Right kidney (tissue), 1 donor: ENCODE data around the gene SYT13.

ENCODE experiments used
- DNase-seq: peaks from one replicate; pipeline ENCODE4 v3.0.0-alpha.2; 2016

The SYT13 gene

DNA sequence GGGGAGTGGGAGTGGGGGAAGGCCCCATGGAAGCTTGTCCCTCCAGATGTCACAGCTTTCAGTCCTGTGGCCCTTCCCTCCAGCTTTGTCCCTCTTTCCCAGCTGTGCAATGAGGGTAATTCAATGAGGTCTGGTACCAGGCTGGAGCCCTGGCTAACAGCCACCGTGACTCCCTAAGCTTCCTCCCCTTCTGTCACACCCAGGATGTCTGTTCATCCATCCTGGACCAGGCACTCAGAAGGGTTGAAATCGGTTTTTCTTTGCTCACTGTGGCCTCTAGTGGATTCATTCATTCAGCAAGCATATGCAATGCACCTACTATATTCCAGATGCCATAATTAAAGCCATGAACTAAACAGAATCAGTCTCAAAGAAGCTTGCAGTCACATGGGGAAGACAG lies 38.7 kb downstream of the SYT13 start:
- DNase-seq = no peak

DNA sequence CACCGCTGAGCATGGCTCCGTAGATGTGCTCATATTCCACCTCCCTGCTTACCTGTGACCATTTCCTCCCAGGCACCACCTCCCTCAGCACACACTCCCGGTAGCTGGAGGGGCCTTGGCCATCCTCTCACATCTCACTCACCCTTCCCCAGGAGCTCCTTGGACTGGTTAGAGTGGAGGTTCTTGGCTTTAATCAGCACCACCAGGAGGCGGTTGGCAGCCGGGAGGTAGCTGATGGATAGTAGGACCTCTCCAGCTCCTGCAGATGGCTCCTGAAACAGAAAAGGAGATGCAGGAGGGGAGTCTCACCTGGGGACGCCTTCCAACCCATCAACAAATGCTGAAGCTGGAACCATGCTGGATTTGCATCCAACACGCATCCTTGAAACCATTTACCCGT lies 39.9 kb downstream of the SYT13 start:
- no peak for DNase-seq

DNA sequence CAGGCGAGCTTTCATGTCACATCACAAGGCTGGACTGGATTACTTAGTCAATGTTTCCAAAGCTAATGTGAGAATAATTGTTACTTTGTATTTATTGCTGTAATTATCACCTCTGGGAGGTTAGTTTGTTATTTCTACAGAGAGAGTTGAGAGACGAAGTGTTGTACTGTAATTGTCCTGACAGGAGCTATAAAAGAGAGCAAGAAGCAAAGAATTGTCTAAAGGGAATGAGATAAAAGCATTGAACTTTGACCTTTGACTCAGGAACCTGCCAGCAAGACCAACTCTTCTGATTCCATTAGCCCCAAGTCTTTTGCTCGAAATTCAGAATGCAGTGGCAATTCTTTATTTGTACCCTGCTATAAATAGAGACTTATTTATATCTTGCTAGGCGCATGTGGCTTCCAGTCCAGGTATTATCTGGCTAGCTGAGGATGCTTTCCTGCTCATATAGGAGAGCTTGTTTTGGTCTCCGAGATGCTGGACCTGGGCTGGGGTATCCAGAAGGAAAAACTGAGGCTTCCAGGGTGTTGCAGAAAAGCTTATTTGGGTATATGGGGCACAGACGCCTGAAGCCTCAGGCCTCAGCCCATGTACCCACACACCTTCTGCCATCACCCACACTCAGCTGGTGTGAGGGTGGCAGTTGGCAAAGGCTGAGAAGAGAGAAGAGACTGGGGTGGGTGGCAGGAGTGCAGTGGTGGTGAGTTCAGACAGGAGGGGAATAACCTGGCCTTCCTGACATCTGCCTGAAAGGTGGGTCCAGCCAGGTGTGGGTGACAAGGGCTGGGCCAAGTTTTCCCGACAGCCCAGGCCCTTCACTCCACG lies 40.7 kb downstream of the SYT13 start:
- DNase-seq = no peak

DNA sequence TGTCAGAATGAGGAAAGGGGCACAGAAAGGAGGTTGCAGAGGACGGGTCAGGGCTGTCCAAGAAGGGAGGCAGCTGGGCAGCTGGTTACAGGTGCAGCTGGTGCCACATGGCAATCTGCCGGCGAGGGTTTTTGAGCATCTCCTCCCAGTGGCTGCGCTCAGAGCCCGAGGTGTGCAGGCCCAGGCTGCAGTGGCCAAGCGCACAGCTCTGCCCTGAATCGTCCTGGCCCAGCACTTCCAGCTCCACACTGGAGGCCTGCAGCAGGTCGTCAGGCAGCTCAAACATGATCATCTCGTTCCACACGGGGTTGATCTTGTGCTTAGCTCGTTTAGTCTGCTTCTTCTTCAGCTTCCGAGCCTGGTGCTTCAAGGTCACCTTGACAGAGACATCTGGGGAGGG lies 42.2 kb downstream of the SYT13 start:
- no peak for DNase-seq

DNA sequence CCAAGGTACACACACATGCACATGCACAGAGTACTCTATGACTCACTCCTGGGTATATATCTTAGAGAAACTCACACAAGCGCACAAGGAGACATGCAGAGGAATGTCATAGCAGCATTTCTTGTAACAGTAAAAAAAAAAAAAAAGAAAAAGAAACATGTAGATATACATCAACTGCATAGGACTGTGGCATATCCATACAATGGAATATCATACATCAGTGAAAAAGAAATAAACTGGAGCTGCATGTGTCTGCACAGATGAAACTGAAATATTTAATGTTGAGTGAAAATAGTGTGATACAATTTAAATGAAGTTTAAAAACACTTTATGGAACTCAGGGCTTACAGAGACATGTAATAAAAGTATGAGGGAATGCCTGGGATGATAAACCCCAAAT lies 46.4 kb downstream of the SYT13 start:
- DNase-seq = no peak

DNA sequence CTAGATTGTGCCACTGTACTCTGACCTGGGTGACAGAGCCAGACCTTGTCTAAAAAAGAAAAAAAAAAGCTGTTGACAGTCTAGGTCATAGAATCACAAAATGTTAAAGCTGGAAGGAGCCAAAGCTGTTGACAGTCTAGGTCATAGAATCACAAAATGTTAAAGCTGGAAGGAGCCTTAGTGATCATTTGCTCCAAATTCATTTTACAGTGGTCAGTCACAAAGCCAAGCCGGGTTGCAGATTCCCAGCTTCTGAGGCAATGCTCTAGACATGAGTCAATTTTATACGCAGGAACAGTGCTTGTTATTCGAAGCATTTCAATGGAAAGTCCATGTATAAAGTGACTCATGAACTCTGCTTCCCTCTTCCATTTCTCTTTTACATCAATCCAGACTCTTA lies 47.4 kb downstream of the SYT13 start:
- DNase-seq = no peak

DNA sequence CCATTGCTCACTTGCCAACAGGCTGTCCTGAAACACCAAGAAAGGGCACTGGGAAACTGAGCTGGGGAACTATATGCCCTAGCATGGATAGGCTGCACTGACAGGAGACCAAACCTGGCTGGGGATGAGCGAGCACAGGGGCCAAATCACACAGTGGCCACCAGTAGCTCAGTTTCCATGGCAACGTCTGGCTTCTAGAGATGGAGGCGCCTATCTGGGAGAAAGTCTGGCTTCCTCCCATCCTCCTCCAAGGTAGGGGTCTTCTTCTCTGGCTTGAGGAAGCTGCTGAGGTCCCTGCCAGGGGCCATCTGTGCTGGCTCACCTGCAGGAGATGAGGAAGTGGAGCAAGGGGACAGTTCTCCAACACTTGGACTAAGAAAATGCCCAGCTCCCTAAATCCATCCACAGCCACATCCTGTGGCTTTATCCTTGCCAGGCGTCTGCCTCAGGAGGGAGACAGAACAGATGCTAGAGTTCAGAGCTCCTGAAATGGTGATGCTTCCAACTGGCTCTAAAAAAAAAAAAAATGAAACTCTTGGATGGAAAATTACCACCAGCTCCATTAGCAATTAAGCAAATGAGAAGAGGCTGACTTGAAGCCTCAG lies 48.3 kb downstream of the SYT13 start:
- DNase-seq = no peak

DNA sequence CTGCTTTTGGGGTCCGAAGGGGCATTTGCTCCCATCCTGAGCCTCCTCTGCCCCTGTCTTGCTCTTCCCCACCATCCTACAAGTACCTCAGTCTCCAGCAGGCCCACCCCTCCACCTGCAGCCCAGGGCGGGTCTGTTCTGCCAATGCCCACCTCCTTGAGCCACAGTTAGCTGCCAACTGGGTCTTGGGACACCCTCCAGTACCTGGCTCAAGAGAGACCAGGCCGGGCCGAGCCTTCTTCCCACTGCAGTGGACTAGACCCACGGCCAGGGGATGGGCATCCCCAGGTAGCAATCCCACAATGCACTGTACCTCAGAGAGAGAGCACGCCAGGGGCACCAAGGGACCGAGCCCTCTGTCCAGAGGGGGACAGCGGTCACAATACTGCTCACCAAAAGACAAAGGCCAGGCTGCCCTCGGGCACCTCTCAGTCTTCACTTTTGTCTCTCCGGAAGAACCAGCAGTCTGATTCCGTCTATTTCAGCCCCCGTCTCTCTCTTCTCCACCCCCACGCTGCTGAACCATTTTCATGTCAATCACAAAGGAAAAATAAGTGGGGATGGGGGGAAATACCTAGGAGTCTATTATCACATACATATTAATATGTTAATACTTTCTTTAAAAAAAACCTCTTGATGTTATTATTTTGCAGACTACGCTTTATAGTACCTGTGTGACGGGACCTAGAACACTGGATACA lies 51.7 kb downstream of the SYT13 start:
- DNase-seq = no peak

DNA sequence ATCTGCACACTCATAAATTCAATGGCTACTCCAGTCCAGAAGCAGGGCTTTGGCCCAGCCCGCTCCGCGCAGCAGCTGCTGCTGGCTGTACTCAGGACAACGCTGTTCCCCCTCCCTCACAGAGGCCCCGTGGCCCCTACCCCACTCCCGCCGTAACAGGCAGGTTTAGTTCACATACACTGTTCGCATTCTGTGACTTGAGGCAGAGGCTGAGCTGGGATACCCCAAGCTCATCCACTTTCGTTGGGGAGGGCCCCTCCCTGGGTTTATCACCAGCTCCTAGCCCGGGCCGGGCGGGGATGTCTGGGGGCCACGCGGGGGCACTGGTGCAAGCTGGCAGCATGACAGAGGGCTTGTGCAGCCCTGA lies 52.4 kb downstream of the SYT13 start:
- no peak for DNase-seq

DNA sequence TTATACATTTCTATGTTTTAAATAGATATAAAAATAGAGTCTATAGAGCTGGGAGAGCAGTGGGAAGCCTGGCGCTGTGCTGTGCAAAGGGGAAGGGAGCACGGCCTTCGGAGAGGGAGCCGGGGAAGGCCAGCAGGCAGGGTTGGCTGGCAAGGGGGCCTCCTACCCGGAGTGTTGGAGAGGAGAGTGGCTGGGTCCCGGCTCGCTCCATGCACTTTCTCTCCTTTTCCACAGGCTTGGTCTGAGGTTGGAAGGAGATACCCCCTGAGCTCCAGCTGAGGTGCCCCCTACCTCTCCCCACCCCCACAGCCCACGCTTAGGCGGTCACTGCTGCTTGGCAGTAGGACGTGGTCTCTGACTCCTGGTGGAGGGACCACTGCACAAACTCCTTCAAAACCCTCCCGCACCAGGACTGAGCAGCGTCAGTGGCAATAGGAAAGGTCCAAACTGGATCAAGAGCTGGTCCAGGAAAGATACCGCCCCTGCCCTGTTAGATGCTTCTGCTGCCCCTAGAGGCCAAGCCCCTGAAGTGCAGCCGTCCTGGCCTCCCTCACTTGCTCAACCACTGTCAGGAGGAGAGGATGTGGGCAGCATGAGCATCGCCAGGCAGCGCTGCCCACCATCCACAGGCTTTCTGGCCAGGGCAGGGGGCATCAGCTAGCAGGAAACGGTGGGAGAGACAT lies 52.9 kb downstream of the SYT13 start:
- DNase-seq = peak; percentile 40

DNA sequence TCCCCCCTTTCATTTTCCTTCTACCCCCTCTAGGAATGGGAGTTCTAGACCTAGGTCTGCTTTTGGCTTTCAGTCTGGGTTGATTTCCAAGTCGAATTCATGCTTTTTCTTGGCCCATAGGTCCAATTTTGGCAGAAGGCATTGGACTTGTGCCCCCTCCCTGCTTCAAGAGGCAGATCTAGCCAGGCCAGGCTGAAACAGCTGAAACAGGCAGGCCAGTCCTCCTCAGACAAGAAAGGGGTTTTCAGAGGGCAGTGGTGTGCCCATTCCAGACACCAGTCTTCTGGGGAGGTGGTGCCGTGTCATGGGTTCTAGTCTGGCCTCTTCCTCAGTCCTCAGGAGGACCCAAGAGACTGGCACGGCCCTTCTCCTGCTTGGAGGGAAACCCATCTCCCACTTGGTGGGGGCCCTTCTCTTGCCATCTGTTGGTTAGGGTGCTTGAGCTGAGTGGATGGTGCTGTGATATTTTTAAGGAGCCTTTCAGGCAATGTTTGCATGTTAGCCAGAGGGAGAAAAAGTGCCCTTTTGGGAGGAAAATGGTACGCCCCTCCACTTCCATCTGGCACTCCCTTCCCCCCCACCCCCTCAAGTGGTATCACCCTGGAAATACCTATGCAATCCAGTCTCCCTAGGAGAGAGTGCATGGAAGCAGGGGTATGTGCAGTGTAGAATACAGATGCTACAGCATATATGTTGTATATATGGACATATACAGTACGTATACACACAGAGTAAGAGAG lies 53.6 kb downstream of the SYT13 start:
- no peak for DNase-seq

DNA sequence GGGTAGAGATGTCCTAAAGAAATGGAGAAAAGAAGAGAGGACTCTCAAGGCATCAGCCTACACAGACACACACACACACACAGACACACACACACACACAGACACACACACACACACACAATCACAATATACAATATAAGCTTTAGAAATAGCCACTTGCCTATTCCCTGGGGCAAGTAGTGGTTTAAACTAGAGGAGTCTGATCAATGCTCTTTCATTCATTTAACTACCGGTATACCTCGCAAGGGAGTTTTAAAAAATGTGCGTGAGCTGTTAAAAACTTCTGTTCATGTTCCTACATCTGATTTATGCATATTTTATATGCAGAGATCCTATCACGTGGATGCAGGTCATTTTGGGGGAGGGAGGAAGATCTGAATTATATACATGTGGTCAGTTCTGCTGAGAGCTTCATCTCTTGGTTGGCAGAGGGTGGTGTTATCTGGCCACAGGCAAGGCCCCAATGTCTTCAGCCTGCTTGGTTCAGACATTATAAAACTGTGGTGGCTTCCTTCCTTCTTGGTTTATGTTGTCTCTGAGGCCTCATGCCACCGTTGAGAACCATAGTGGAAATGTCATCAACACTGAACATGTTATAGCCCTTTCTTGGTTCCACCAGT lies 56.6 kb downstream of the SYT13 start:
- no peak for DNase-seq

DNA sequence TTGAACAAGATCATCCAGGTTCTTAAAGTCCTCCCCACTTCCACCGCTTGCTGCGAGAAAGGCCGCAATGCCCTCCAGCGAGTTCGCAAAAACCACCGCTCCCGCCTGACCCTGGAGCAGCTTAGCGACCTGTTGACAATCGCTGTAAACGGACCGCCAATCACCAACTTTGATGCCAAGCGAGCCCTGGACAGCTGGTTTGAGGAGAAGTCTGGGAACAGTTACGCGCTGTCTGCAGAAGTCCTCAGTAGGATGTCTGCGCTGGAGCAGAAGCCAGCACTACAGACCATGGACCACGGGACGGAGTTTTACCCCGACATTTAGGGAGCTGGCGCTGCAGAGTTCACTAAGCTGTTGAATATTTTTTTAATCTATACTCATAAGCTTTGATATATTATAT lies 58.3 kb downstream of the SYT13 start:
- DNase-seq = no peak

DNA sequence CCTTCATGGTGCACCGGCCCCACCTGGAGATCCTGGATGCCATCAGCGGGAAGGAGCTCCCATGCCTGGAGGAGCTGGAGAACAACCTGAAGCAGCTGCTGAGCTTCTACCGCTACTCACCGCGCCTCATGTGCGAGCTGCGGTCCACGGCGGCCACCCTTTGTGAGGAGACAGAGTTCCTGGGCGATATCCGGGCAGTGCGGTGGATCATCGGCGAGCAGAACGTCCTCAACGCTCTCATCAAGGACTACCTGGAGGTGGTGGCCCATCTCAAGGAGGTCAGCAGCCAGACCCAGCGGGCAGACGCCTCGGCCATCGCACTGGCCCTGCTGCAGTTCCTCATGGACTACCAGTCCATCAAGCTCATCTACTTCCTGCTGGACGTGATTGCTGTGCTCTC lies 59.2 kb downstream of the SYT13 start:
- DNase-seq = no peak

DNA sequence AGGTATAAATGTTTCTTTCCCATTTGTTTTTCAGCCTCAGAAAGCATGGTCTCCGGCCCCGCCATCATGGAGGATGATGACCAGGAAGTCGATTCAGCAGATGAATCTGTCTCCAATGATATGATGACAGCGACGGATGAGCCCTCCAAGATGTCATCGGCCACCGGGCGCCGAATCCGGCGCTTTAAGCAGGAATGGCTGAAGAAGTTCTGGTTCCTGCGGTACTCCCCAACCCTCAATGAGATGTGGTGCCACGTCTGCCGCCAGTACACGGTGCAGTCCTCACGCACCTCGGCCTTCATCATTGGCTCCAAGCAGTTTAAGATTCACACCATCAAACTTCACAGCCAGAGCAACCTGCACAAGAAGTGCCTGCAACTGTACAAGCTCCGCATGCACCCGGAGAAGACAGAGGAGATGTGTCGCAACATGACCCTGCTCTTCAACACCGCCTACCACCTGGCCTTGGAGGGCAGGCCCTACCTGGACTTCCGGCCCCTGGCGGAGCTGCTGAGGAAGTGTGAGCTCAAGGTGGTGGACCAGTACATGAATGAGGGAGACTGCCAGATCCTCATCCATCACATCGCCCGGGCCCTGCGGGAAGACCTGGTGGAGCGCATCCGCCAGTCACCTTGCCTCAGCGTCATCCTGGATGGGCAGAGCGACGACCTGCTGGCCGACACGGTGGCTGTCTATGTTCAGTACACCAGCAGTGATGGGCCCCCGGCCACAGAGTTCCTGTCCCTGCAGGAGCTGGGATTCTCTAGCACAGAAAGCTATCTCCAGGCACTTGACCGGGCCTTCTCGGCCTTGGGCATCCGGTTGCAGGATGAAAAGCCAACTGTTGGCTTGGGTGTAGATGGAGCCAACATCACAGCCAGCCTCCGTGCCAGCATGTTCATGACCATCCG lies 59.9 kb downstream of the SYT13 start:
- no peak for DNase-seq

DNA sequence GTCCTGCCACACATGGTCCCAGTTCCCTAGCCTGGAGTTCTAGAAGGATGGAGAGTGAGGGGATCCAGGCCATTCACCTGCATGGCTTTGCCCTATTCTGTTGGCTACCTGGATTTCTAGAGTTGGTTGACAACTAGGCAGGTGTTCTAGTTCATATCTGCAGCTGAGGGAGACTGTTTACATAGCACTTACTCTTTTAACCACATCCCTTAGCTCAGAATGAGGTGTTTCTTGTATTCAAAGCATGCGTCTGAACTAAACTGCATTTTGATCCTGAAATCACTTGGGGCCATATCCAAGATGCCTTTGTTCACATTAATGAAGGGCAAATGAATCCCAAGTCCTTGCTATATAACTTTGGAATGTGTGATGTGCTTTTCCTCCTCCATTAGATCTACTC lies 60.9 kb downstream of the SYT13 start:
- DNase-seq = no peak

DNA sequence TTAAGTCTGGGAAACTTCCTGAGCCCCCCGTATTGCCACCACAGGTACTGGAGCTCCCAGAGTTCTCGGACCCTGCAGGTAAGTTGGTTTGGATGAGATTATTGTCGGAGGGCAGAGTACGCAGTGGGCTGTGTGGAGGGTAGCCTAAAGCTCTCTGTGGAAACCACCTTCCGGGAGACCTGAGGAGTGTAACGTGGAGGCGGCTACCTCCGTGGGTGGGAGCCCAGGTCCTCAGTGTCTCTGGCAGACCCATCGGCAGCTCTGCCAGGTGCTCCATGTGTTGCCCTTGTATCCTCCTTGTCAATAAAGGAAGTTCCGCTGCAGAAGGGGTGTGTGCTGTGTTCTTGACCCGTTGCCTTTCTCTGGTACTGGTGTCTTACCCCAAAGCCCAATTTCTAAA lies 61.4 kb downstream of the SYT13 start:
- no peak for DNase-seq

DNA sequence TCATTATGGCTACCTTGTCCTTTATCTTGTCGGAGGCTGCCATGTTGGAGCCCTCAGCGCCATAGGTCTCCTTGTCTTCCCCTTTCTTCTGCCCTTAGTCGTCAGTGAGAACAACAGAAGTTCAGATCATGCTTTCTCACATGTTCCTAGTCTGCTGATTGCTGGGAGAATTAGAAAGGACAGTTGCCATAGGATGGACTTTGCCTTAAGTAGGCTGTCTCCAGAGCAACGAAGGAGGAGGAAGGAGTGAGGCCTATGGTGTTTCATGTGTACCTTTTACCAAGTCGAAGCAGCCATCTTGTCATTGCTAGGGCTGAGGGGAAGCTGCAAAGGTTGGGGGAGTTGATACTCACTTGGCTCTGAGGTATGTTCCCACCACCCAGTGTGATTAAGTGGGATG lies 62.6 kb downstream of the SYT13 start:
- DNase-seq = no peak

DNA sequence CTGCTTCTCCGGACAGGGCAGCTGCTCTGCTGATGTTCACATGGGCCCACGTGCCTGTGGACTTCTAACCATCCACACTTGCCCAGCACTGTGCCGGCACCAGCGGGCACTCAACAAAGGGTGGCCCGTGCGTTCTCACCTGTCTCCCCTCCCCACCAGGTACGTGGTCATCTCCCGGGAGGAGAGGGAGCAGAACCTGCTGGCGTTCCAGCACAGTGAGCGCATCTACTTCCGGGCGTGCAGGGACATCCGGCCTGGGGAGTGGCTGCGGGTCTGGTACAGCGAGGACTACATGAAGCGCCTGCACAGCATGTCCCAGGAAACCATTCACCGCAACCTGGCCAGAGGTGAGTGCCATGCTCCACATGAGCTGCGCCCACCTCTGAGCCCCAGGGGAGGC lies 66.7 kb downstream of the SYT13 start:
- DNase-seq = no peak

DNA sequence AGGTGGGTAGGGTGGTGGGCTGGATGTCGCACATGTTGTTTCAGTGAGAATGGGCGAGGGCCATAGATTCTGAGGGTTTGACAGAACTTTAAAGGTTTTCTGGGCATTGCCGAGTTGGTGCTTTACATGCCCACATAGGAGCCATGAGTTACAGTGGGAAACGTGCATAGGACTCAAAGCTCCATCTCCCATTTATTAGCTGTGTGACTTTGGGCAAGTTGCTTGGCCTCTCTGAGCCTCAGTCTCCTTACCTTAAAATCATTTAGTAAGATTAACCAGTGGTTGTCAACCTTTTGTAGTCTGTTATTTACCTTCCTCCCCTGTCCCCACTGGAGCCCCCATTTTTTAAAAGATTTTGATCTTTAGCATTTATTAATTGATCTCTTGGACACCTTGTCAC lies 67.4 kb downstream of the SYT13 start:
- DNase-seq = no peak

DNA sequence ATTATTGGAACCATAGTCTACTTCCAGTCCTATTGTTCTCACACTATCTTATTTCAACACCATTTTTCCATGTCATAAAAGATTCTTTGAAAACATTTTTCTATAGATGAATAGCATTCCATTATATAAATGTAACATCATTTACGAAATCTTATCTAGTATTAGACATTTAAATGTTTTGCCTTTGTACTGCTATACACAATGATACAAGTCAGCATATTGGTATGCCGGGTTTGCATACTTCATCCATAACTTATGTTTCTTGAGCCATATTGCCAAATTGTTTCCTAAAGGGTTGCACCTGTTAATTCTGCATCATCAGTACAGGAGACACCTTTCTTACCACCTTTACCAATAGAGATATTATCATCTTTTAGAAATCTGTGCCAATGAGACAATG lies 68.2 kb downstream of the SYT13 start:
- no peak for DNase-seq
